ENCODE measurements around the gene ALDOA.
"Not testable (repeated sequence)": the region's sequence is repeated elsewhere in the genome, so short reads cannot be mapped to it uniquely, and the experiment has no call there.

Gene ALDOA

DNA sequence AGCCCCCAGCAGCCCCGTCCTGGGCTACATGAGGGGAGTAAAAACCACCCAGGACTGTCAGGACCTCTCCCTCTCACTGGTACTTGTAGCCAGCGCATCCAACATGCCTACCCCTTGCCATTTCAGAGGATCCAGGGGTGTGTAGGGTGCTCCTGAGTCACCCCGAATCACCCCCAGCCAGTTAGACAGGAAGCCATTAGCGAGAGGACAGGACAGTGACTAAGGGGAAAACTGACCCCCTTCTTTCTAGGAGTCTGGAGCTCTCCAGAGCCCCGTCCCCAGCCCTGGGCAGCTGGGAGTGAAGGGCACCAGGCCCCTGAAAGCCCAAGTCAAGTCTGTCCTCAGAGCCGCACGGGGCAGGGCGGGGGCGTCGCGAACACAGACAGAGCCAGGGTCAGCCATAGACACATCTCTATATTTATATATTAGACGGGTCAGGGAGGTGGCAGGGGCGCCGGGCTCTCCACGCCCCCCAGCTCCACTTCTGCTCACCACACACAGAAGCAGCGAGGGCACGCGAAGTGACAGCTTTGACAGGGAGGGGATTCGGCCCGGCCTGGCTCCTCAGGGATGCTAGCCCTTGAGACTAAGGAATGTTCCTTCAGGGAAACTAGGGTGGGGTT is 48.3 kb downstream of the ALDOA start:
- Histone ChIP-seq H3K27ac (ENCODE audit: low read depth, low read length) (no peak overlapping the region), H3K36me3 (ENCODE audit: control insufficient read depth, low read length) (peaks cover 20% of the 10 kb centered on the region), H3K9me3 (ENCODE audit: control insufficient read depth, insufficient read depth, low read length) (no peaks in the 10 kb centered on the region), H3K4me2 (ENCODE audit: low read length) (no peak overlapping the region), H3K9me2 (replicated peaks; ENCODE audit: control insufficient read depth, low read length) (no peaks in the 10 kb centered on the region), H3K4me3 (ENCODE audit: low read length) (no peak overlapping the region), H3K27me3 (ENCODE audit: control insufficient read depth, low read length) (no peaks in the 10 kb centered on the region), H3F3A (ENCODE audit: control insufficient read depth, insufficient read depth) (no peaks in the 10 kb centered on the region), H4K20me1 (ENCODE audit: control insufficient read depth, insufficient read depth, low read depth, low read length) (no peaks in the 10 kb centered on the region), H3K79me2 (ENCODE audit: control insufficient read depth, low read length) (no peaks in the 10 kb centered on the region), H3K4me1 (ENCODE audit: control insufficient read depth, low read length) (peaks cover 22% of the 10 kb centered on the region)
- no peak for TF ChIP-seq EZH2phosphoT487 (IDR thresholded peaks at IDR 0.05; ENCODE audit: borderline replicate concordance, low read length)
- TF ChIP-seq, protein P1, sequence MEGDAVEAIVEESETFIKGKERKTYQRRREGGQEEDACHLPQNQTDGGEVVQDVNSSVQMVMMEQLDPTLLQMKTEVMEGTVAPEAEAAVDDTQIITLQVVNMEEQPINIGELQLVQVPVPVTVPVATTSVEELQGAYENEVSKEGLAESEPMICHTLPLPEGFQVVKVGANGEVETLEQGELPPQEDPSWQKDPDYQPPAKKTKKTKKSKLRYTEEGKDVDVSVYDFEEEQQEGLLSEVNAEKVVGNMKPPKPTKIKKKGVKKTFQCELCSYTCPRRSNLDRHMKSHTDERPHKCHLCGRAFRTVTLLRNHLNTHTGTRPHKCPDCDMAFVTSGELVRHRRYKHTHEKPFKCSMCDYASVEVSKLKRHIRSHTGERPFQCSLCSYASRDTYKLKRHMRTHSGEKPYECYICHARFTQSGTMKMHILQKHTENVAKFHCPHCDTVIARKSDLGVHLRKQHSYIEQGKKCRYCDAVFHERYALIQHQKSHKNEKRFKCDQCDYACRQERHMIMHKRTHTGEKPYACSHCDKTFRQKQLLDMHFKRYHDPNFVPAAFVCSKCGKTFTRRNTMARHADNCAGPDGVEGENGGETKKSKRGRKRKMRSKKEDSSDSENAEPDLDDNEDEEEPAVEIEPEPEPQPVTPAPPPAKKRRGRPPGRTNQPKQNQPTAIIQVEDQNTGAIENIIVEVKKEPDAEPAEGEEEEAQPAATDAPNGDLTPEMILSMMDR (IDR thresholded peaks at IDR 0.05; ENCODE audit: low read depth, low read length, poor library complexity, severe bottlenecking): no peak

DNA sequence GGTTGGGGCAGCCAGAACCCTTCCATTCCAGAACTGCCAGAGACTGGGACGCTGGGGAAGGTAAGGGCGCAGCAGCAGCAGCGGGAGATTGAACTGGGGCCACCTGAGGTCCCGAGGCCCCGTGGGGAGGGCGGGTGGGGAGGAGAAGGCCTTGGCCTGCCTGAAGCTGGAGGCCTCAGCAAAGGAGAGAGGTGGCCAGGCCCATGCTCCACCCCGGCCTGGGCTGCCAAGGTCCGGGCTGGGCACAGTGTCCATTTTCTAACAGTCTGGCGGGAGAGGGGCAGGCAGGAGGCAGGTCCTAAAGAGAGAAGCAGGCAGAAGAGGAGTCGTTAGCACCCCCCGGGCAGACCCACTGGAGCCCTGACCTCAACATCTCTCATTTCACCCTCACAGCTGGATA is 48.9 kb downstream of the ALDOA start:
- Histone ChIP-seq H4K20me1 (ENCODE audit: control insufficient read depth, insufficient read depth, low read depth, low read length) (no peaks in the 10 kb centered on the region), H3K4me1 (ENCODE audit: control insufficient read depth, low read length) (peaks cover 22% of the 10 kb centered on the region), H3K4me2 (ENCODE audit: low read length) (no peak overlapping the region), H3K9me3 (ENCODE audit: control insufficient read depth, insufficient read depth, low read length) (no peaks in the 10 kb centered on the region), H3K27me3 (ENCODE audit: control insufficient read depth, low read length) (no peaks in the 10 kb centered on the region), H3K27ac (ENCODE audit: low read depth, low read length) (no peak overlapping the region), H3K79me2 (ENCODE audit: control insufficient read depth, low read length) (no peaks in the 10 kb centered on the region), H3K36me3 (ENCODE audit: control insufficient read depth, low read length) (peaks cover 23% of the 10 kb centered on the region), H3K4me3 (ENCODE audit: low read length) (no peak overlapping the region), H3K9me2 (replicated peaks; ENCODE audit: control insufficient read depth, low read length) (no peaks in the 10 kb centered on the region), H3F3A (ENCODE audit: control insufficient read depth, insufficient read depth) (0 out of 2 replicates have a peak, but pooled peaks cover 2% of the 10 kb centered on the region)
- TF ChIP-seq EZH2phosphoT487 (IDR thresholded peaks at IDR 0.05; ENCODE audit: borderline replicate concordance, low read length): no peak
- TF ChIP-seq, protein P1 (IDR thresholded peaks at IDR 0.05; ENCODE audit: low read depth, low read length, poor library complexity, severe bottlenecking): no peak

DNA sequence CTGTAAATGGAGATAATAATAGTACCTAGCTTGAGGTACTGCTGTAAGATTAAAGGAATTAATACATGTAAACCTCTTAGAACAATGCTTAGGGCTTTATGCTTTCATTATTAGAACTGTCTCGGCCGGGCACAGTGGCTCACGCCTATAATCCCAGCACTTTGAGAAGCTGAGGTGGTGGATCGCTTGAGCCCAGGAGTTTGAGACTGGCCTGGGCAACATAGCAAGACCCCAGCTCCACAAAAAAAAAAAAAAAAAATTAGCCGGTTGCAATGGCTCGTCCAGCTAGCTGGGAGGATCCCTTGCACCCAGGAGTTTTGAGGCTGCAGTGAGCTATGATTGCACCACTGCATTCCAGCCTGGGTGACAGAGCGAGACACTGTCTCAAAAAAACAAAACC is 49.3 kb downstream of the ALDOA start:
- H3K9me2 ChIP-seq (replicated peaks; ENCODE audit: control insufficient read depth, low read length); H3K79me2 ChIP-seq (ENCODE audit: control insufficient read depth, low read length); H3F3A ChIP-seq (ENCODE audit: control insufficient read depth, insufficient read depth); H4K20me1 ChIP-seq (ENCODE audit: control insufficient read depth, insufficient read depth, low read depth, low read length); H3K27me3 ChIP-seq (ENCODE audit: control insufficient read depth, low read length); H3K9me3 ChIP-seq (ENCODE audit: control insufficient read depth, insufficient read depth, low read length); H3K27ac ChIP-seq (ENCODE audit: low read depth, low read length); H3K4me3 ChIP-seq (ENCODE audit: low read length): not testable (repeated sequence)
- Histone ChIP-seq H3K36me3 (ENCODE audit: control insufficient read depth, low read length) (peaks cover 27% of the 10 kb centered on the region), H3K4me2 (ENCODE audit: low read length) (peak overlapping the region; percentile 37), H3K4me1 (ENCODE audit: control insufficient read depth, low read length) (peaks cover 24% of the 10 kb centered on the region)

DNA sequence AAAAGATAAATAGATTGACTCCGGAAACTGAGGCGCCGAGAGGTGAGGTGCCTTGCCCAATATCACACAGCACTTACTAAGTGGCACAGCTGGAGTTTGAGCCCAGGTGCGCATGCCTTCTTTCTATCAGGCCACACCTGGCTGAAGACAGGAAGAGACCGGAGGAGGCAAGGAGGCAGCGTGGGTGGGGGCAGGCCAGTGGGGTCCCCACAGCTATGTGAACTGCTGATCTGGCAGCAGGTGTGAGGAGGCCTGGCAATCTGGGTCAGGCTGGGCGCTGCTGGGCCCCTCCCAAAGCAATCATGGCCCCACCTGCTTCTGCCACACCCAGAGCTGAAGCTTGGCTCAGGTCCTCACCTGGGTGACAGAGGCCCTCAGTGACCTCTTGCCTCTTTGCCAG is 49.7 kb downstream of the ALDOA start:
- Histone ChIP-seq H3K9me3 (ENCODE audit: control insufficient read depth, insufficient read depth, low read length) (no peaks in the 10 kb centered on the region), H3K4me1 (ENCODE audit: control insufficient read depth, low read length) (peaks cover 28% of the 10 kb centered on the region), H3K9me2 (replicated peaks; ENCODE audit: control insufficient read depth, low read length) (no peaks in the 10 kb centered on the region), H4K20me1 (ENCODE audit: control insufficient read depth, insufficient read depth, low read depth, low read length) (no peaks in the 10 kb centered on the region), H3K4me3 (ENCODE audit: low read length) (no peak overlapping the region), H3K4me2 (ENCODE audit: low read length) (peak overlapping the region; percentile 37), H3F3A (ENCODE audit: control insufficient read depth, insufficient read depth) (0 out of 2 replicates have a peak, but pooled peaks cover 5% of the 10 kb centered on the region), H3K36me3 (ENCODE audit: control insufficient read depth, low read length) (peaks cover 27% of the 10 kb centered on the region), H3K27ac (ENCODE audit: low read depth, low read length) (no peak overlapping the region), H3K79me2 (ENCODE audit: control insufficient read depth, low read length) (no peaks in the 10 kb centered on the region), H3K27me3 (ENCODE audit: control insufficient read depth, low read length) (no peaks in the 10 kb centered on the region)
- TF ChIP-seq, protein P1 (IDR thresholded peaks at IDR 0.05; ENCODE audit: low read depth, low read length, poor library complexity, severe bottlenecking): no peak
- TF ChIP-seq EZH2phosphoT487 (IDR thresholded peaks at IDR 0.05; ENCODE audit: borderline replicate concordance, low read length): no peak

All from DOHH2 (cell line).